Loucy (cell line): ENCODE results near the gene PLCL1.
A peak's percentile ranks its signal among the peaks of the same experiment; 100 is the strongest.

Experiments used
- H2AFZ ChIP-seq: fragments of 200-600 bp; sonication (generic); 2 replicates; pipeline ENCODE4 v1.6.0; 2016; ENCODE audit warnings: antibody characterized with exemption, mild to moderate bottlenecking, low read length, moderate library complexity
- H3F3A ChIP-seq: fragments of 200-600 bp; 2 replicates; pipeline ENCODE4 v1.6.0; 2016; ENCODE audit warnings: antibody characterized with exemption, low read depth, mild to moderate bottlenecking
- H3K27me3 ChIP-seq: fragments of 200-600 bp; sonication (generic); 2 replicates; pipeline ENCODE4 v1.6.1; 2014; ENCODE audit warnings: low read length, mild to moderate bottlenecking; ENCODE audit not compliant: insufficient read depth, poor library complexity, severe bottlenecking
- H3K36me3 ChIP-seq: fragments of 200-600 bp; sonication (generic); 2 replicates; pipeline ENCODE4 v1.6.1; 2016; ENCODE audit warnings: low read length; ENCODE audit not compliant: insufficient read depth
- H3K4me1 ChIP-seq: fragments of 200-600 bp; sonication (generic); 2 replicates; pipeline ENCODE4 v1.5.1; 2014; ENCODE audit warnings: low read length, mild to moderate bottlenecking; ENCODE audit not compliant: insufficient read depth, poor library complexity, severe bottlenecking
- H3K4me2 ChIP-seq: fragments of 200-600 bp; sonication (generic); 2 replicates; pipeline ENCODE4 v1.6.0; 2014; ENCODE audit warnings: antibody characterized with exemption, low read length, low read depth, mild to moderate bottlenecking; ENCODE audit not compliant: poor library complexity, severe bottlenecking
- H3K4me3 ChIP-seq: fragments of 200-600 bp; sonication (generic); 2 replicates; pipeline ENCODE4 v1.5.1; 2014; ENCODE audit warnings: low read length, mild to moderate bottlenecking, mixed read lengths; ENCODE audit not compliant: poor library complexity, severe bottlenecking
- H3K79me2 ChIP-seq: fragments of 200-600 bp; sonication (generic); 2 replicates; pipeline ENCODE4 v1.6.1; 2014; ENCODE audit warnings: low read length; ENCODE audit not compliant: insufficient read depth
- H3K9ac ChIP-seq: fragments of 200-600 bp; sonication (generic); 2 replicates; pipeline ENCODE4 v1.6.0; 2014; ENCODE audit warnings: mild to moderate bottlenecking, low read depth, low read length, moderate library complexity; ENCODE audit not compliant: poor library complexity, severe bottlenecking
- H3K9me2 ChIP-seq: fragments of 200-600 bp; sonication (generic); replicated peaks from 2 replicates; pipeline ENCODE4 v1.6.1; 2016; ENCODE audit warnings: low read depth, low read length, mixed read lengths
- H3K9me3 ChIP-seq: fragments of 200-600 bp; sonication (generic); 2 replicates; pipeline ENCODE4 v1.6.1; 2014; ENCODE audit warnings: mild to moderate bottlenecking, antibody characterized with exemption, low read length, low read depth; ENCODE audit not compliant: insufficient read depth
- H4K20me1 ChIP-seq: fragments of 200-600 bp; sonication (generic); 2 replicates; pipeline ENCODE4 v1.6.0; 2014; ENCODE audit warnings: antibody characterized with exemption, low read length, mild to moderate bottlenecking; ENCODE audit not compliant: insufficient read depth, poor library complexity, severe bottlenecking
- CTCF ChIP-seq: fragments of 200-600 bp; sonication (generic); conservative IDR thresholded peaks from 2 replicates; pipeline ENCODE4 v1.5.1; 2014; ENCODE audit warnings: mild to moderate bottlenecking, antibody characterized with exemption, low read length
- EZH2phosphoT487 ChIP-seq: fragments of 200-600 bp; IDR thresholded peaks from 2 replicates; pipeline ENCODE4 v1.6.1; 2018; ENCODE audit warnings: antibody characterized with exemption, mild to moderate bottlenecking, moderate library complexity, borderline replicate concordance

PLCL1 gene

GRCh38 chr2:198144660-198145059 is 340.3 kb downstream of the PLCL1 start:
- H3K79me2 ChIP-seq = no peaks in the 10 kb centered on the region
- no peaks in the 10 kb centered on the region for H3K36me3 ChIP-seq
- H3K4me3 ChIP-seq = no peak overlapping the region
- peak overlapping the region; percentile 57 for H3K4me2 ChIP-seq
- H4K20me1 ChIP-seq = no peaks in the 10 kb centered on the region
- H3K4me1 ChIP-seq = peaks cover 25% of the 10 kb centered on the region
- H3K27me3 ChIP-seq = no peaks in the 10 kb centered on the region
- H3K9ac ChIP-seq = no peak overlapping the region
- no peak for TF ChIP-seq CTCF
- no peak for TF ChIP-seq EZH2phosphoT487
- H2AFZ ChIP-seq = no peak overlapping the region
- H3F3A ChIP-seq = no peaks in the 10 kb centered on the region
- H3K9me3 ChIP-seq = no peaks in the 10 kb centered on the region
- H3K9me2 ChIP-seq = no peaks in the 10 kb centered on the region

GRCh38 chr2:198146346-198146940 is 342.1 kb downstream of the PLCL1 start:
- Histone ChIP-seq H3K36me3 (no peaks in the 10 kb centered on the region), H3K4me1 (peaks cover 25% of the 10 kb centered on the region), H3F3A (no peaks in the 10 kb centered on the region), H3K9me3 (0 out of 2 replicates have a peak, but pooled peaks cover 2% of the 10 kb centered on the region), H3K4me2 (no peak overlapping the region), H3K4me3 (no peak overlapping the region), H4K20me1 (no peaks in the 10 kb centered on the region), H3K9ac (no peak overlapping the region), H2AFZ (no peak overlapping the region), H3K79me2 (no peaks in the 10 kb centered on the region), H3K27me3 (no peaks in the 10 kb centered on the region), H3K9me2 (no peaks in the 10 kb centered on the region)
- TF ChIP-seq CTCF (no peak), EZH2phosphoT487 (no peak)

GRCh38 chr2:198157314-198157713 is 352.9 kb downstream of the PLCL1 start:
- Histone ChIP-seq H3K9me3 (peaks cover 9% of the 10 kb centered on the region; the same call in 1 of the 2 replicates), H4K20me1 (no peaks in the 10 kb centered on the region), H3K9ac (no peak overlapping the region), H3K4me2 (no peak overlapping the region), H3K36me3 (no peaks in the 10 kb centered on the region; the same call in 1 of the 2 replicates), H3K4me3 (no peak overlapping the region), H3K27me3 (no peaks in the 10 kb centered on the region), H3K4me1 (no peaks in the 10 kb centered on the region), H3K9me2 (no peaks in the 10 kb centered on the region), H2AFZ (no peak overlapping the region), H3F3A (no peaks in the 10 kb centered on the region), H3K79me2 (no peaks in the 10 kb centered on the region)
- TF ChIP-seq EZH2phosphoT487 (no peak), CTCF (no peak)
